ENCODE results near the gene MAFG.

- TF ChIP-seq POLR2A (IDR thresholded peaks at IDR 0.05) (no peak), CTCF (IDR thresholded peaks at IDR 0.05) (no peak)
Observed at GRCh38 chr17:81939218-81939617, 11.7 kb upstream of the MAFG start.
